ENCODE results near the gene TTC16. TPM values are rescaled to one million over a fixed set of nuclear protein-coding genes. Genes with fewer than 3 reads are reported as not detected.
"Not testable (repeated sequence)": the region's sequence is repeated elsewhere in the genome, so short reads cannot be mapped to it uniquely, and the experiment has no call there.

The TTC16 gene
- total RNA-seq, 1 donor: not detected

- no peak overlapping the region for H3K4me3 ChIP-seq (ENCODE audit: low read depth, low read length)
- no peak for TF ChIP-seq CTCF (IDR thresholded peaks at IDR 0.05; ENCODE audit: insufficient read depth, low read depth, low read length)
- no peak for DNase-seq (ENCODE audit: low read depth)
Observed at GRCh38 chr9:127755061-127756060, 39.5 kb downstream of the TTC16 start.

GRCh38 chr9:127756233-127756632 lies 40.4 kb downstream of the TTC16 start:
- DNase-seq (ENCODE audit: low read depth): no peak
- no peak overlapping the region for H3K4me3 ChIP-seq (ENCODE audit: low read depth, low read length)
- TF ChIP-seq CTCF (IDR thresholded peaks at IDR 0.05; ENCODE audit: insufficient read depth, low read depth, low read length): no peak

GRCh38 chr9:127756776-127757175 lies 40.9 kb downstream of the TTC16 start:
- H3K4me3 ChIP-seq (ENCODE audit: low read depth, low read length); DNase-seq (ENCODE audit: low read depth): not testable (repeated sequence)

- no peak overlapping the region for H3K4me3 ChIP-seq (ENCODE audit: low read depth, low read length)
- no peak for DNase-seq (ENCODE audit: low read depth)
- no peak for TF ChIP-seq CTCF (IDR thresholded peaks at IDR 0.05; ENCODE audit: insufficient read depth, low read depth, low read length)
Observed at GRCh38 chr9:127758843-127759242, 43.0 kb downstream of the TTC16 start.

- H3K4me3 ChIP-seq (ENCODE audit: low read depth, low read length): no peak overlapping the region
- DNase-seq (ENCODE audit: low read depth): no peak
- TF ChIP-seq CTCF (IDR thresholded peaks at IDR 0.05; ENCODE audit: insufficient read depth, low read depth, low read length): no peak
Observed at GRCh38 chr9:127761061-127761460, 45.2 kb downstream of the TTC16 start.

- no peak for TF ChIP-seq CTCF (IDR thresholded peaks at IDR 0.05; ENCODE audit: insufficient read depth, low read depth, low read length)
Observed at GRCh38 chr9:127761491-127761956, 45.6 kb downstream of the TTC16 start.

GRCh38 chr9:127762111-127762676 lies 46.3 kb downstream of the TTC16 start:
- DNase-seq (ENCODE audit: low read depth): no peak
- no peak for TF ChIP-seq CTCF (IDR thresholded peaks at IDR 0.05; ENCODE audit: insufficient read depth, low read depth, low read length)
- H3K4me3 ChIP-seq (ENCODE audit: low read depth, low read length): no peak overlapping the region

More at GRCh38 chr9:127761491-127761956, 45.6 kb downstream of the TTC16 start:
- no peak for DNase-seq (ENCODE audit: low read depth)
- no peak overlapping the region for H3K4me3 ChIP-seq (ENCODE audit: low read depth, low read length)
